Heart left ventricle (tissue), 16 donors: ENCODE results near the gene TPRA1. TPM values are rescaled to one million over a fixed set of nuclear protein-coding genes. Genes with fewer than 3 reads are reported as not detected.

ENCODE experiments used
- ATAC-seq, 4 donors: fragments of 200-7000 bp; cut with Tn5 transposase; one replicate each; pipeline ENCODE4 v1.9.1; 2020 to 2022; ENCODE audit warnings: moderate library complexity in 4 of 4, mild to moderate bottlenecking in 3 of 4, moderate number of reproducible peaks in 1 of 4
- DNase-seq, 5 donors: peaks; one replicate each; pipeline ENCODE4 v3.0.0-alpha.2; 2020
- H3K27ac ChIP-seq, 12 donors: fragments of 200-600 bp; sonication (generic) in 4 of 12; one replicate each; pipeline versions ENCODE4 v1.5.0 to v1.8.0; 2016 to 2022; ENCODE audit warnings: mild to moderate bottlenecking in 2 of 12
- H3K27me3 ChIP-seq, 9 donors: fragments of 200-600 bp; sonication (generic) in 2 of 9; one replicate each; pipeline versions ENCODE4 v1.5.1 to v1.8.0; 2016 to 2022; ENCODE audit warnings: mild to moderate bottlenecking in 3 of 9
- H3K36me3 ChIP-seq, 9 donors: fragments of 200-600 bp; sonication (generic) in 2 of 9; one replicate each; pipeline versions ENCODE4 v1.5.0 to v1.8.0; 2018 to 2022; ENCODE audit warnings: mild to moderate bottlenecking in 2 of 9
- H3K4me1 ChIP-seq, 12 donors: fragments of 200-600 bp; sonication (generic) in 4 of 12; one replicate each; pipeline versions ENCODE4 v1.5.0 to v1.8.0; 2016 to 2022; ENCODE audit warnings: mild to moderate bottlenecking in 3 of 12
- H3K4me3 ChIP-seq, 12 donors: fragments of 200-600 bp; sonication (generic) in 4 of 12; one replicate each; pipeline versions ENCODE4 v1.5.0 to v1.8.0; 2017 to 2022; ENCODE audit warnings: mild to moderate bottlenecking in 9 of 12, moderate library complexity in 4 of 12
- H3K9me3 ChIP-seq, 12 donors: fragments of 200-600 bp; sonication (generic) in 4 of 12; one replicate each; pipeline versions ENCODE4 v1.5.0 to v1.8.0; 2016 to 2022; ENCODE audit warnings: mild to moderate bottlenecking in 1 of 12
- CTCF ChIP-seq, 12 donors: fragments of 200-600 bp; sonication (generic) in 4 of 12; IDR thresholded peaks; one replicate each; pipeline versions ENCODE4 v1.5.0 to v1.8.0; 2018 to 2022; ENCODE audit warnings: antibody characterized with exemption in 12 of 12, mild to moderate bottlenecking in 5 of 12
- POLR2A ChIP-seq, 2 donors: fragments of 450-650 bp; IDR thresholded peaks; one replicate each; pipeline ENCODE4 v1.6.1; 2017; ENCODE audit warnings: antibody characterized with exemption in 2 of 2, mild to moderate bottlenecking in 2 of 2, moderate library complexity in 2 of 2
- WGBS, 4 donors: extraction: QIAGEN DNeasy Blood & Tissue Kit in 2 of 4; methylation state at CpG; one replicate each; pipeline versions ENCODE4 v1.1.5 to v1.1.7; 2013 to 2018; 5-methylcytosine and 5-hydroxymethylcytosine counted together
- intact Hi-C, 10 donors: fragments of 100-400 bp; cut with DNase I; formaldehyde crosslinking; loops; one replicate each; pipeline versions ENCODE4 v1.11.1 to v1.14.2; 2022
- polyA plus RNA-seq, 2 donors: library from polyadenylated mRNA; stranded (reverse); fragments of 200-250 nt; gene quantifications; one replicate each; pipeline ENCODE4 v1.2.3, GENCODE V29; 2013
- total RNA-seq, 9 donors: library from RNA; depleted of rRNA in 2 of 9; stranded (reverse); fragments of >200 nt in 2 of 9; fragmentation: NEBNext Ultra II Directional in 3 of 9; extraction: Animal tissue kit (Norgen Biotek cat#: 25700) in 3 of 9; gene quantifications; one replicate each; pipeline versions ENCODE4 v1.1.0 to v1.2.4, GENCODE V29; 2016 to 2023
- donor health status: ischemic (EF 13 %, LVEDD 7.1; RV severe dilation, severe dysfunction).
- donor health status: healthy with polysubstance abuse.
- donor health status: DM: no; HTN: yes; CAD: no.
- donor health status: DM: no; HTN: no; CAD: no.
- donor health status: ischemic (EF 25% LVEDD 6.9; RV normal size, moderate dysfunction).
- donor health status: ischemic (EF 25% LVEDD 5.7; RV mildly dilated, moderate dysfunction).
- donor health status: healthy.
- donor health status: DM: yes; HTN: yes; CAD: no.
- donor health status: ischemic (EF 35%, LVEDD 5.7; RV mildly dilated, moderate dysfunction).
- donor health status: nonischemic (EF 11% LVEDD 7.7; RV severe dilation, severe dysfunction).
- donor health status: DM: yes; HTN: yes; CAD: no.
- donor health status: PGD.
- donor health status: ischemic (EF 29% LVEDD 5.4; RV normal size, mild dysfunction).
- donor health status: nonischemic (EF 23%, LVEDD 6.1; RV moderate dilation, normal function).

Gene TPRA1
- total and polyA plus RNA-seq, 11 donors: 13.4 to 29.0 (median 20.4) TPM

GRCh38 chr3:127628426-127628787 lies 37.9 kb upstream of the TPRA1 start:
- no peak overlapping the region for H3K27ac ChIP-seq
- peaks cover 0 to 15% (median 11%) of the 10 kb centered on the region in 12 donors for H3K4me1 ChIP-seq
- no peaks in the 10 kb centered on the region for H3K9me3 ChIP-seq
- no peak for TF ChIP-seq POLR2A (IDR thresholded peaks at IDR 0.05)
- no peak for TF ChIP-seq CTCF (IDR thresholded peaks at IDR 0.05)
- 59 to 69% (median 64%) methylated on average over 4 of the region's 4 CpGs for WGBS, 4 donors
- H3K27me3 ChIP-seq: peaks cover 0 to 19% (median 0%) of the 10 kb centered on the region in 9 donors
- no peak for DNase-seq
- no peak for ATAC-seq
- intact Hi-C loops: no loop called here
- no peak overlapping the region for H3K4me3 ChIP-seq
- H3K36me3 ChIP-seq: no peaks in the 10 kb centered on the region

DNA sequence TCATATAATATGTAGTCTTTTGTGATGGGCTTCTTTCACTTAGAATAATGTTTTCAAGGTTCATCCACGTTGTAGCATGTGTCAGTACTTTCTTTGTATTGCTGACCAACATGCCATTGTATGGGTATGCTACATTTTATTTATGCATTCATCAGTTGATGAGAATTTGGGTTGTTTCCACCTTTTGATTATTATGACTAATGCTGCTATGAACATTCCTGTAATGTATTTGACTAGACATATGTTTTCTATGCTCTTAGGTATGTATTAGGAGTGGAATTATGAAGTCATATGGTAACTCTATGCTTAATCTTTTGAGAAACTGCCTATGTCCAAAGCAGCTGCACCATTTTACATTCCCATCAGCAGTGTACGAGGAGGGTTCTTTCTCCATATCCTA lies 35.3 kb upstream of the TPRA1 start:
- Histone ChIP-seq H3K4me3 (no peak overlapping the region), H3K9me3 (no peaks in the 10 kb centered on the region), H3K27ac (no peak overlapping the region), H3K36me3 (peaks cover 0 to 16% (median 7%) of the 10 kb centered on the region in 9 donors), H3K4me1 (peaks cover 0 to 15% (median 11%) of the 10 kb centered on the region in 12 donors), H3K27me3 (peaks cover 0 to 16% (median 0%) of the 10 kb centered on the region in 9 donors)
- DNase-seq: no peak
- TF ChIP-seq CTCF (IDR thresholded peaks at IDR 0.05): no peak
- no peak for TF ChIP-seq POLR2A (IDR thresholded peaks at IDR 0.05)
- WGBS, 4 donors: 44 to 57% (median 52%) methylated on average over 2 of the region's 2 CpGs
- ATAC-seq: no peak
- intact Hi-C loops: no loop called here

GRCh38 chr3:127624063-127624462 lies 33.5 kb upstream of the TPRA1 start:
- Histone ChIP-seq H3K4me1 (peaks cover 0 to 4% (median 0%) of the 10 kb centered on the region in 12 donors), H3K9me3 (no peaks in the 10 kb centered on the region), H3K27me3 (no peaks in the 10 kb centered on the region), H3K36me3 (peaks cover 0 to 23% (median 17%) of the 10 kb centered on the region in 9 donors), H3K4me3 (no peak overlapping the region), H3K27ac (no peak overlapping the region)
- WGBS, 4 donors: 90 to 94% (median 92%) methylated on average over 5 of the region's 5 CpGs
- no peak for TF ChIP-seq CTCF (IDR thresholded peaks at IDR 0.05)
- TF ChIP-seq POLR2A (IDR thresholded peaks at IDR 0.05): no peak
- ATAC-seq (no peak), DNase-seq (no peak)
- intact Hi-C loops: no loop called here

GRCh38 chr3:127622772-127623576 lies 32.4 kb upstream of the TPRA1 start:
- intact Hi-C loops: no loop called here
- H3K4me1 ChIP-seq: no peaks in the 10 kb centered on the region
- no peak for ATAC-seq
- peaks cover 0 to 33% (median 22%) of the 10 kb centered on the region in 9 donors for H3K36me3 ChIP-seq
- no peaks in the 10 kb centered on the region for H3K9me3 ChIP-seq
- WGBS, 4 donors: 92 to 93% (median 92%) methylated on average over 8 of the region's 8 CpGs
- no peak overlapping the region for H3K27ac ChIP-seq
- no peak for DNase-seq
- no peak overlapping the region for H3K4me3 ChIP-seq
- TF ChIP-seq CTCF (IDR thresholded peaks at IDR 0.05) (no peak), POLR2A (IDR thresholded peaks at IDR 0.05) (no peak)
- no peaks in the 10 kb centered on the region for H3K27me3 ChIP-seq
